Left ventricle myocardium superior (tissue), 1 donor: ENCODE data around the gene CCNL1. TPM values are rescaled to one million over a fixed set of nuclear protein-coding genes. Genes with fewer than 3 reads are reported as not detected.
A peak's percentile ranks its signal among the peaks of the same experiment; 100 is the strongest.
"Not testable (repeated sequence)": the region's sequence is repeated elsewhere in the genome, so short reads cannot be mapped to it uniquely, and the experiment has no call there.

Experiments
- ATAC-seq: fragments of 200-7000 bp; cut with Tn5 transposase; one replicate; pipeline ENCODE4 v1.9.1; 2020; ENCODE audit warnings: mild to moderate bottlenecking, moderate library complexity
- DNase-seq: peaks from one replicate; pipeline ENCODE4 v3.0.0-alpha.2; 2020
- intact Hi-C: fragments of 100-400 bp; cut with micrococcal nuclease; formaldehyde crosslinking; loops from one replicate; pipeline ENCODE4 v1.11.0; 2022
- total RNA-seq: library from RNA; stranded (reverse); fragmentation: NEBNext Ultra II Directional; extraction: Animal tissue kit (Norgen Biotek cat#: 25700); gene quantifications from one replicate; pipeline ENCODE4 v1.2.1, GENCODE V29; 2021
- donor health status: DM: no; HTN: yes; CAD: no; lungs with severe emphysema.

Gene CCNL1
- total RNA-seq, 1 donor from 2014 or later = 30.7 TPM

DNA sequence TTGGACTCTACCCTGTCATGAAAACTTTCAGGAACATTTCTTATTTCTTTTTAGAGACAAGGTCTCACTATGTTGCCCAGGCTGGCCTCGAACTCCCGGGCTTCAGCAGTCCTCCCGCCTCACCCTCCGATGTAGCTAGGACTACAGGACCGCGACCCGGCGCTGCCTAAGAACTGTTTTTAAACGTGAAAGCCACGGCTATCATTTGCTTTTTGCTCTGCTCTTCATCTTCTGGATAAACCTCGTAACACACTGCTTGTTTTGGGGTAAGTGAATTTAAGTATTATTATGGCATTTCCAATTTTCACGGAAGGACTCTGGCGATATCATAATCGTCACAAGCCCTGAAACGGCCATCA is 14.3 kb upstream of the CCNL1 start:
- DNase-seq (peak; percentile 48), ATAC-seq (peak; percentile 24)
- intact Hi-C loops = no loop called here

DNA sequence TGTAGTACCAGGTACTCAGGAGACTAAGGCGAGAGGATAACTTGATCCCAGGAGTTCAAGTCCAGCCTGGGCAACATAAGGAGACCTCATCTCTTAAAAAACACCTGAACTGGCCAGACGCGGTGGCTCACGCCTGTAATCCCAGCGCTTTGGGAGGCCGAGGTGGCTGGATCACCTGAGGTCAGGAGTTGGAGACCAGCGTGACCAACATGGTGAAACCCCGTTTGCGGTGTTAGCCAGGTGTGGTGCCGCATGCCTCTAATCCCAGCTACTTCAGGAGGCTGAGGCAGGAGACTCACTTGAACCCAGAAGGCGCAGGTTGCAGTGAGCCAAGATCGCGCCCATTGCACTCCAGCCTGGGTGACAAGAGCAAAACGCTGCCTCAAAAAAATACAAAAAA is 13.4 kb upstream of the CCNL1 start:
- ATAC-seq, DNase-seq, intact Hi-C loops: not testable (repeated sequence)

DNA sequence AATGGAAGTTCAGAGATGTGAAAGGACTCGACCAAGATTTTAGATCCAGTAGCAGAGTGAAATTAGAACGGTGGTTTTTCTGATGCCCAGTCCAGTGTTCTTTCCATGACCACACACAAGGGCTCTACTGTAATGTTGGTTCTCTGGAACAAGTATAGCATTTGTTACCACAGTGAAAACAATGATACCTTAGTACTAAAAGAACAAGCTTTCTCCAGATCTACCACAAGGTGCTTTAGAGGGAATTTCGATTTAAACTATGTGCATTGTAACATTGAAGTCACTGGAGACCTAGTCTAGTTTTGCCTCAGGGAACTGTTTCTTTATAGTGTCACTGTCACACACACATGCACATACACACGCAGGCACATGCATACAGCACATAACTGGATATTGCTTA is 12.8 kb upstream of the CCNL1 start:
- intact Hi-C loops = no loop called here
- DNase-seq (no peak), ATAC-seq (no peak)

DNA sequence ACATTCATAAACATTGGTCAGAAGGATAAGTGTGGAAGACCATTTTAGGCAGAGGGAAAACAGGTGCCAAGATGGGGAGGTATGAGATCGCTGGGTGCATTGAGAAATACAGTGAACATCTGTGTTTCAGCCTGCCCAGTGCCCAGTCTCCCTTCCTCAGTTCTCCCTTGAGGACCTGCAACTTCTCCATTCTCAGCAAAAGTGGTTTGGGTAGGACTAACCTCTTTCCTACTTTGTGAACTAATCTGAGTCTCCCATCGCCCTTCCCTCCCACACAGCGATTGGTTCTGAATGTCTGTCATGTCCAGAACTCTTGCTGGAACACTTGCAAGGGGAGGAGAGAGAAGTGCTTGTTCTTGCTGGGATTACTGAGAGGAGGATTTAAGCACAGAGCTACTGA is 10.9 kb upstream of the CCNL1 start:
- DNase-seq (no peak), ATAC-seq (no peak)
- intact Hi-C loops = no loop called here

DNA sequence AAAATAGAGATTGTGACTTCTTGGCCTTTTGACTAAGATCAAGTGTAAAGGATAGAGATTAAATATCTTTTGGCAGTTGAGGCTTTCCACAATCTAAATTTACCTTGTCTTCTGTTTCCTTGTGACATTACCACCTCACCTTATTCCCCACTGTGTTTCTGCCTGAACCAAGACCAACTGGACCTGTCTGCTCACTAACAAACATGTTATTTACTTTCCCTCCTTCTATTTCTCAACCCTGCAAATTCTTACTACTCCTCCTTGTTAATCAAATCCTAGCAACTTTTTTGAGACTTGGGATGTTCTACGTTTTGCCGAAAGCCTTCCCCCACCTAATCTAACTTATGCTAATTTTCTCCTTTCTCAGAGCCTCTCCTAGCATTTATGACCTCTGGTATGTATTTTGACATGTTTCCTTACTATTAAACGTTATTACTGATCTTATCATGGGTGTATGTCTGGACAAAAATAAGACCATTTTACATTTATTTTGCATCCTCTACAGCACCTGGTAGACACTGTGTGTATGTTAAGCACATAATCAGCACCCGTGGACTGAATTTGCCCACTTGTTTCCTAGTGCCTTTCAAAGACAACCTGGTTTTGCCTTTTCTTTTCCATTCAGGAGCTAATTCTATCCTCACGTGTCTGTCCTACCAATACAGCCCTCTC is 7.6 kb upstream of the CCNL1 start:
- ATAC-seq (no peak), DNase-seq (no peak)
- intact Hi-C loops = no loop called here

DNA sequence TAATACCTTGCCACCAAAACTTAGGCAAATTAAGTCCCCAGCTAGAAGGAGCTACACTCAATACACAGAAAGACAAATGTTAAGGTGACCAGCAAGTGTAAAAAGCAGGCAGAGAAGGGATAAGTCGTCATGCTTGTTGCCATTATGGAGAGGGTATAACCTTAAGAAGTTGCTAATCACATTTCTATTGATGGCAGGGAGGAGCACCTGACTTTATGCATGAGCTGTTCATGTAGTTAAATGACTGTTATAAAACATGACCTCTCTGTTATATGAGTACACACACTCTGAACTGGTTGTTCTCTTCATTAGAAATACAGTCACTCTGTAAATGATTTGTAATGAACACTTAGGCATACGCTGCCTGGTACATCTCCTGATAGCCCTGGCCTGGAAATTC is 6.6 kb upstream of the CCNL1 start:
- DNase-seq (no peak), ATAC-seq (no peak)
- intact Hi-C loops = no loop called here

DNA sequence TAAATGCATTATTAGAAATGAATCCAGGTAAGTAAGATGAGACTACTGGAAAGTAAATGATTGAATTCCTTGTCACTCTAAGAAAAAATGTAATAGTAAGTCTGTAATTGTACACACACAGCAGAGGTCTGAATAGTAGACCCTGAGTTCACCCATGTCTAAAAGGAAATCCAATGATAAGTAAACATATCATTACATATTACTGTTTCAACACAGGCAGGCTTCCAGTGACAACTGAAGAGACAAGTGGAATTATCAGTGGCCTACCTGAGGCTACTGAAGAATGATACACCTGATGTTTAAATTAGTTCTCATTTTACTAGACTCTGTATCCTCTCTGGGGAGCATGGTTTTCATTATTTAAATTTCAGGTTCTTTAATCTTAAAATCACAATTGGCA is 6.2 kb upstream of the CCNL1 start:
- intact Hi-C loops = no loop called here
- no peak for DNase-seq
- no peak for ATAC-seq

DNA sequence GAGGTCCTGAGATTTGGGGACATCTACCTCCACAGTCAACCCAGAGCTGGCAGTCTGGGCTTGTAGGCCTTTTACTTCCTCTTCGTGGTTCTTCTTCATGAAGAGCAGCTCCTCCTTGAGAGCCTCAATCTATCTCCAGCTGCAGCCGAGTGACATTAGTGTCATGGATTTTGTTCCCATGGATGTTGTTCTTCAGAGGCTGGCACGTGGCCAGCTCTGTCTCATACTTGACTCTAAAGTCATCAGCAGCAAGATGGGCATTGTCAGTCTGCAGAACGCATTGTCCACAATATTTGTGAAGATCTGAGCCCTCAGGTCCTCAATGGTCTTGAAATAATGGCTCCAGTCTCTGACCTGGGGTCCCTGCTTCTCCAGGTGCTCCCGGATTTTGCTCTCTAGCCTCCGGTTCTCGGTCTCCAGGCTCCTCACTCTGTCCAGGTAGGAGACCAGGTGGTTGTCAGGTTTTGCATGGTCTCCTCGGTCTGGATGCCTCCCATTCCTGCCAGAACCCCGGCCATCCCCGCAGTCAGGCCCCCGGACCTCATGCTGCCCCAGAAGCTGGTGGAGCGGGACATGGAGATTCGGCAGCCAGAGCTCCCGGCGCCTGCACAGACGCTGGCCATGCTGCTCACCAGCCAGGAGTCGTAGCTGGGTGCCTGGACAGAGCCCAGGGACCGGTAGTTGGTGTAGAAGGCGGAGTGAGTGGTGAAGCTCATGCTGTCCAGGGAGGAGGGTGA is 3.4 kb upstream of the CCNL1 start:
- ATAC-seq (no peak), DNase-seq (peak; percentile 34)
- intact Hi-C loops = no loop called here

DNA sequence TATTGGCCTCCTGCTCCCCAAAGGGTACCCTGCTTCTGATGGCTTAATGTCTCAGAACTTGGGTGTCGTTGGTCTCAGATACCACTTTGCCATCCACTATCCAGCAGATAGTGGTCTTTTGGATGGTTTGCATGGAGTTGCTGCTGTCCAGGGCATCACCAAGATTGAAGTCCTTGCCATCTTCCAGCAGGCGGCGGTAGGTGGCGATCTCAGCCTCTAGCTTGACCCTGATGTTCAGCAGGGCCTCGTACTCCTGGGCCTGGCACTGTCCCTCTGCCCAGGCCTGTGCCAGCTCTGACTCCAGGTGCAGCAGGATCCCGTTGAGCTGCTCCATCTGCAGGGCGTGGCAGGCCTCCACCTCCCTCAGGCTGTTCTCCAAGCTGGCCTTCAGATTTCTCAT is 2.7 kb upstream of the CCNL1 start:
- ATAC-seq, intact Hi-C loops: not testable (repeated sequence)
- peak; percentile 41 for DNase-seq

DNA sequence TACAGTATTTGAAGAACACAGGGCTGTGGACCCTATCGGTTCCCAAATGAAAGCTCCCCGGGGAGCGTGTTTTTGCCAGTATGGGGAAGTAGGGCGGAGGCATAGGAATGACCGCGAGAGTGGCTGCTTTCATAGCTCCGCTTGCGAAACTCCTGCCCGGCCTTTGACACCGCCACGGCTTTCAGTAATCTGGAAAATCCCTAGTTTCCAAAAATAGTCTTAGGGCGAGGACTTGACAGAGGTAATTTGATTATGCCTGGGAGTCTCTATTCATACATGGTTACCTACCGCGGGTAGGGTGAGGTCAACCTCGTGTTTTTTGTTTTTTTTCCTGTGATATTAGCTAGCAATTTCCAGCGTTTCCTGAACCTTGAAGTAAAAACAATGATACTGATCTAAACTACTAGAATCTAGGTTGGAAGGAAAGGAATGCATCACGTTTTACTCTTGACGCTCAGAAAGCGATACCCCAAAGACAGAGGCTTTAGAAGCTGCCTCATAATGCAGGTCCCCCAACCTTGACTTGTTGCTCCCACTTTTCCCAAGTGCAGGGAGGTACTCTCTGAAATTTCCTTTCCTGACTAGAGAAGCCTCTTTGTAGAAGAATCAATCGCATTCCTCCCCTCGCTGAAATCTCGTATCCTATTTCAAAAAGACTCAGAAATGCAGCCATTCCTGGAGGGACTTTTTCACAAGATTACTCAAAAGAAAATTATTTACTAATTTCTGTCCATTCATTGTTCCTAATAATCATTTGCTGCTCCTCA is 894 bp upstream of the CCNL1 start:
- intact Hi-C loops = no loop called here
- ATAC-seq (peak; percentile 83), DNase-seq (peak; percentile 88)

DNA sequence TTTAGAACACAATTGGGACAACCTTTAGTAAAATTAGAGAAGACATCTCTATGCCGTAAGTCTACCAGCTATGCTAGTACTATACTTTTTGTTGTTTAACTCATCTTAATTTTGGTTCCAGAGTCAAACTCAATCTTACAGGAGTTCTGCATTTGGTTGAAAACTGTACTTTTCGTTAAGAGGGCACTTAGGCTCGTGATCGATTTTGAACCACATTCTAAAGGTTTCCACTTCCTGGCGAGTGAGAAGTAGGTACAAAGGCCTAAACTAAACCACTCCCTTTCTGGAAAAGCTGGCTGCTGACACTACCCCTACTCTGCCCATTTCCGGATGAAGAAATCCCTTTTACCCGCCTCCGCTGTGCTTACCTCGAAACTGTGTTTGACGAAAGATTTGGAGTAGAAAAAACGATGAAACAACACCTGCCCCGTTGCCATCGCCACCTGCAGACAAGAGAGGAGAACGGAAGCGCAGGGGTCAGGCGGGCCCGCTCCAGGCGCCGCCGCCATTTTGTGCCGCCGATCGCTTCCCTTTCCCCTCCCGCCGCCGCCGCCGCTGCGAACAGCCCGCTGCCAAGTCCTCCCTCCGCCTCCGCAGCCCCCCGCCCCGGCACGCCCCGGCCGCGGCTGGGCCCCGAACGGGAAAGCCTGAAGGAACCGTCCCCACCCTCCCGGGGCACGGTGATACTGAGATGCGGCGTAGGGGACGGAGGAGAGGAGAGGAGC is 748 bp downstream of the CCNL1 start:
- intact Hi-C loops = no loop called here
- ATAC-seq (peak; percentile 58), DNase-seq (peak; percentile 78)

DNA sequence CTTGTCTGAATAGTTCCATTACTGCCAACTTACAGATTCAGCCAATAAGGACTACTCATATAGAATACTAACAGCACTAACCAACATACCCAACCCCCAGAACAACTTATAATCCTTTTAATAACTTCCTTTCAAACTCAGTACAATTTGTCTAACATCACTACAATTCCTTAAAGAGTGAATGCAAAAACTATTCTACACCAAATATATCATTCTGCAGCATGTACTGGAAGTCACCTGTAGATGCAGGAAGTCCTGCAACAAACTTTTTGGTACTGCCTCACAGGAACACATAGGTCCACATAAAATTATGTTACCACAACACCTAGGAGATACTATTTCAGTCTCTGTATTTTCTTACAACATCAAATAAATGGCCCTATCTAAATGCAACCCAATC is 2.1 kb downstream of the CCNL1 start:
- intact Hi-C loops = no loop called here
- DNase-seq (no peak), ATAC-seq (no peak)

DNA sequence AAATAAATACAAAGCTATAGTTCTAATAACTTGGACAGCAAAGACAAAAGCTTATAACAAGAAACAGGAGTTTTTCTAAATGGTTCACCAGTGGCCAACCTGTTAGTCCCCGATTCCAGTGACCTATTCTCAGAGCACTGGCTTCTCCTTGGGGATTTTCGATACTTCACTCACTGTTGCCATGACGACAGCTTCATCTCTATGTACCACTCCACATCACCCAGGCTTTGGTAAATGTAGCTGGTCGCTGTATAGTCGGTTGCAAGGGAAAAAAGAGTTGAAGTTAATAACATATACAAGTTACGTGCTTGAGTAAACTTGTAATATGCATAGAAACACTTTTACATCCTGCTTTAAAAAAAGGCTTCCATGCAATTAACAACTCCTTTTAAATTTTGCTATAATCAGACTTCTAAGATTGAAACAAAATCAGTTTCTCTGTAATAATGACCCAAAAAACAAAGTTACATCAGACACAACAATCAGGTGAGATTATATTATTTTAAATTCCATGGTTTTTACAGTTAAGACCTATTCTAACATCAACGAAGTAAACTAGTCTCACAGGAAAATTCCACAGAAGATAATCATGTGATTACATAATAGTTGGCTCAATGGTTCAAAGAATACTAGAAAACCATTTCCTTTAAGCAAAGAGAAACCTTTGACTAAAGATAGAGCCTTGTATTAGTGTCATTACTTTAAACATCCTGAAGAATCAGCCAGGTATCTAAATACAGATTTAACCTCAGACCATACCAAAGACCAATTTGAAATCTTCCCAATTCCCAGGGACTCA is 2.9 kb downstream of the CCNL1 start:
- DNase-seq = no peak
- intact Hi-C loops = no loop called here
- no peak for ATAC-seq

DNA sequence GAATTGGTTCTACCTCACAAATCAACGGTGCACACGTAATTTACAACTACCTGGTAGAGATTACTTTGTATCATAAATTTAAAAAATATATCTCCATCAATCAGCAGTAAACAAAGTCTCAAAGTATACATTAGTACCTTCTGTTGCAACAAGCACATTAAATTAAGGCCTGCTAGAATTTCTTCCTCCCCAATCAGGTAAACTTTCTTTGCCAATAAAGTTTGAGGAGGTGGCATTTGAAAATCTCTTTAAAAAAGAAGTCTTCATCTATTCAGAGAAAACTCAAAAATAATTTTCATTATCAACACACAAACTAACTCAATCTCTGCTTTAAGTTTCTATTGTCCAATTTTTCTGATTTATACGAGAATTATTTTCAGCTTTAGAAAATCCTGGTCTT is 4.4 kb downstream of the CCNL1 start:
- intact Hi-C loops = no loop called here
- no peak for DNase-seq
- no peak for ATAC-seq

DNA sequence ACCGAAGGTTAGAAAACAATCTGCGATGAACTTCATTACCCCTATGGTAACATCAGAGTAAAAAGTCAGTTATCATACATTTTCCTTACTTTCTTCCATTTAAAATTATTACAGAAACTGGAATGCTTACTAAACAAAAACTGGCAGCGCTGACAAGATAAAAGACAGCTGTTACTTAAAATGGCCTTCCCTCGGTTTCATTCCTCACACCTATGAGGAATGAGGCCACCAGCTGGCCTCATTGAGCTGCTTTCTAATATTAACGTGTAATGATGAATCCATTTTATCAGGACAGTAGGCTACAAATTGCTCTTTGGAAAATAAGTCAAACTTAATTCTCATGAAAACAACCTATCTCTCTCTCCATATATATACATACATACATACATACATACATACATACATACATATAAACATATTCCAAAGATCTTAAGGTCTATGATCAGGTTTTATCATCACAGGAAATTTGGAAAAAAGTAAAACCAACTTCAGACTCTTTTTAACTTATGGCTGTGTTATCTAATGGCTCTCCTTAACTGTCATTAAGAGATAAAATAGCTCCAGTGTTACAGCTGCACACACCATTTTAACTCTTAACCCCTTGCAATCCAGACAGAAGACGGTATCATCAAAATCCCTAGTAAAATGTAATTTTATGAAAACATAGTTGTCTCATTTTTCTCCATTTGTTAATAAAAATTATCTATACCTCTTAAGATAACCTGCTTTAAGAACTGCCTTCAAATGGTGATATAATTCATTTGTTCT is 5.2 kb downstream of the CCNL1 start:
- intact Hi-C loops = no loop called here
- ATAC-seq (peak; percentile 26), DNase-seq (no peak)

DNA sequence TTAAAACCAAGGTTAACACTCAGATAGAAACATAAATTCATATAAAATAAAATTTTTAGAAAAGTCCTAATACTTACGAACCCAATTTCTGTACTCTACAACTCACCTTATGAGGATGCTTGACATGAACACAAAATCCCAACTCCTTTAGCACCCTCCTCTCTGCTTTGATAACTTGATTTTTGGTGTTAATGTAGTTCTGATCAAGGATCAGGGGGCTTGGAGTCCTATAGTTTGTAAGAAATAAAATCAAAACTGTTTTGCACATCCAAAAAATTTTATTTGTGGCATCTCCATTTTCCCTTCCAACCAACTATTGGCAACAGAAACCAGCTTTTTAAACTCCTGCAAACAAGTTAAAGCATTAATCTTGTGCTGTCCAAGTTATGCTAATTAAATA is 7.0 kb downstream of the CCNL1 start:
- intact Hi-C loops = no loop called here

DNA sequence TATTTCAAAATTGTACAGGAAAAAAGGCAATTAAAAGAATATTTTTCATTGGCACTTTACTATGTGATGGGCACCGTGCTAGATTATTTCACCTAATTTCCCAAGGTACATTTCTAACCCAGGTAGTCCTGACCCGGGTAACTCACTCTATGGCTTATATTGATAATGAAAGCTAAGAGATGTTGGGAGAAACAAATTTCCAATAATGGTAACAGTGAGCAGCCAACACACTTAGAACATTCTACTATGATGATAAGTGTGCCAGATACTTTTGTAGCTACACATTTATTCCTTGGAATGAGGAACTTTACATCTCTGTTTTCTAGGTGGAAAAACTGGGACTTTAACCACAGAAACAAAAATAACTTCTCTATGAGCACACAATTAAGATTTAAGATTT is 7.5 kb downstream of the CCNL1 start:
- ATAC-seq (no peak), DNase-seq (no peak)
- intact Hi-C loops = no loop called here

More for the DNA sequence above, 7.0 kb downstream of the CCNL1 start:
- ATAC-seq (no peak), DNase-seq (no peak)

DNA sequence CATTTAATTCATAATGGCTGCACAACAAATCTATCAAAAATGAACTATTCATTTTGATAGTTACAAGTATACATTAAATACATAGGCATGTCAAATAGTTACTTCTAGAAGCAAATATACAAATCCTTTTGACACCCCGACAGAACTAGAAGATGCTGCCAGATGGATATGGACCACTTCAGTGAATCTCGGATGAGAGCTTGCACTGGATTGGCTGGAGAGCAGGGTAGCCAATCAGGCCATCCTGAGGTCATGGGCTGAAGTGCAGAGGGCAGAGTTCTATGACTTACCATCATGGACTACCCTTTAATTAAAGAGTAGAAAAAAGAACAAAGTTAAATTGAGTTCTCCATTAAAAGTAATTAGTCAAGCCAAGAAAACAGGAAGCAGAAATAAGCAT is 8.3 kb downstream of the CCNL1 start:
- DNase-seq = no peak
- ATAC-seq = no peak
- intact Hi-C loops = no loop called here
